ENCODE data around the gene ARHGAP6.

Gene ARHGAP6

GRCh38 chrX:11272290-11272689 is 393.4 kb downstream of the ARHGAP6 start:
- no peak overlapping the region for H3K27ac ChIP-seq
- no peak for TF ChIP-seq CTCF (conservative IDR thresholded peaks at IDR 0.05)

GRCh38 chrX:11269996-11270395 is 395.7 kb downstream of the ARHGAP6 start:
- TF ChIP-seq CTCF (conservative IDR thresholded peaks at IDR 0.05) = no peak
- H3K27ac ChIP-seq = peak overlapping the region; percentile 50

- no peak for TF ChIP-seq CTCF (conservative IDR thresholded peaks at IDR 0.05)
- H3K27ac ChIP-seq = no peak overlapping the region
Measured at GRCh38 chrX:11269006-11269405, 396.7 kb downstream of the ARHGAP6 start.

GRCh38 chrX:11267425-11267824 is 398.3 kb downstream of the ARHGAP6 start:
- no peak for TF ChIP-seq CTCF (conservative IDR thresholded peaks at IDR 0.05)
- H3K27ac ChIP-seq = peak overlapping the region; percentile 80

GRCh38 chrX:11266573-11267003 is 399.1 kb downstream of the ARHGAP6 start:
- H3K27ac ChIP-seq = peak overlapping the region; percentile 80
- no peak for TF ChIP-seq CTCF (conservative IDR thresholded peaks at IDR 0.05)

GRCh38 chrX:11265352-11265751 is 400.4 kb downstream of the ARHGAP6 start:
- TF ChIP-seq CTCF (conservative IDR thresholded peaks at IDR 0.05) = no peak
- H3K27ac ChIP-seq = peak overlapping the region; percentile 80

GRCh38 chrX:11264925-11265324 is 400.8 kb downstream of the ARHGAP6 start:
- TF ChIP-seq CTCF (conservative IDR thresholded peaks at IDR 0.05) = no peak
- peak overlapping the region; percentile 80 for H3K27ac ChIP-seq

All from VCaP (cell line).